Activated naive CD8-positive, alpha-beta T cell treated with anti-CD3 and anti-CD28 coated beads for 36 hours (primary cell): ENCODE measurements around the gene RTN4IP1. TPM values are rescaled to one million over a fixed set of nuclear protein-coding genes. Genes with fewer than 3 reads are reported as not detected.
"Not testable (repeated sequence)": the region's sequence is repeated elsewhere in the genome, so short reads cannot be mapped to it uniquely, and the experiment has no call there.

Experiments used
- DNase-seq: peaks from one replicate; pipeline ENCODE4 v3.0.0; 2021
- H3K27ac Mint-ChIP-seq: one replicate; pipeline ENCODE4 v1.8.0; 2022; ENCODE audit warnings: mild to moderate bottlenecking, moderate library complexity, mixed read lengths
- H3K27me3 Mint-ChIP-seq: one replicate; pipeline ENCODE4 v1.8.0; 2022; ENCODE audit warnings: mild to moderate bottlenecking, mixed read lengths
- H3K36me3 Mint-ChIP-seq: one replicate; pipeline ENCODE4 v1.8.0; 2021; ENCODE audit warnings: mild to moderate bottlenecking, mixed read lengths
- H3K4me1 Mint-ChIP-seq: one replicate; pipeline ENCODE4 v1.8.0; 2021; ENCODE audit warnings: mixed read lengths
- H3K4me3 Mint-ChIP-seq: one replicate; pipeline ENCODE4 v1.8.0; 2022; ENCODE audit warnings: mild to moderate bottlenecking, moderate library complexity, mixed read lengths
- H3K9me3 Mint-ChIP-seq: one replicate; pipeline ENCODE4 v1.8.0; 2022; ENCODE audit warnings: mixed read lengths
- total RNA-seq, 2 experiments: library from RNA; stranded (reverse); gene quantifications; one replicate each; pipeline ENCODE4 v1.2.3, GENCODE V29; 2021

The RTN4IP1 gene
- total RNA-seq, 2 experiments from 2014 or later: 10.9 to 11.4 TPM

DNA sequence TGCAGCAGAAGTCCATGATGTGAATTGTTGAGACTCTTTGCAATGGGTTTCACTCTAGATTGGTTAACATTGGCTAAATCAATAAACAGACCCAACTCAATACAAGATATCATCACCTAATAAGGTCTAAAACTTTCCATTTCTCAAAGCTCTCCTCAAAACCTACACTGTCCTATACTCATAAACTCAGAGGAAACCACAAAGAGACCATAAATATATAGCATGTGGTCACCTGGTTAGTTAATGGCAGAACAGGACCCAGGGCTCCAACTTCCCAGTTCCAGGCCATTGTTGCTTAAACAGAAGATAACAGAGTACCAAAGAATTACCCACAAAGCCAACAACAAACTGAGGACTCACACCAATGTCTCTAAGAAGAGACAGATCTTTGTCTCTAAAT, 12.0 kb downstream of the RTN4IP1 start:
- no peak overlapping the region for H3K27ac Mint-ChIP-seq
- H3K36me3 Mint-ChIP-seq: peaks cover 15% of the 10 kb centered on the region
- H3K4me3 Mint-ChIP-seq: no peak overlapping the region
- peaks cover 16% of the 10 kb centered on the region for H3K4me1 Mint-ChIP-seq
- H3K27me3 Mint-ChIP-seq: no peaks in the 10 kb centered on the region
- no peak for DNase-seq
- no peaks in the 10 kb centered on the region for H3K9me3 Mint-ChIP-seq

GRCh38 chr6:106614592-106615257, 14.6 kb downstream of the RTN4IP1 start:
- peaks cover 16% of the 10 kb centered on the region for H3K4me1 Mint-ChIP-seq
- H3K9me3 Mint-ChIP-seq: no peaks in the 10 kb centered on the region
- no peak overlapping the region for H3K4me3 Mint-ChIP-seq
- peaks cover 11% of the 10 kb centered on the region for H3K36me3 Mint-ChIP-seq
- no peak for DNase-seq
- H3K27ac Mint-ChIP-seq: no peak overlapping the region
- no peaks in the 10 kb centered on the region for H3K27me3 Mint-ChIP-seq

DNA sequence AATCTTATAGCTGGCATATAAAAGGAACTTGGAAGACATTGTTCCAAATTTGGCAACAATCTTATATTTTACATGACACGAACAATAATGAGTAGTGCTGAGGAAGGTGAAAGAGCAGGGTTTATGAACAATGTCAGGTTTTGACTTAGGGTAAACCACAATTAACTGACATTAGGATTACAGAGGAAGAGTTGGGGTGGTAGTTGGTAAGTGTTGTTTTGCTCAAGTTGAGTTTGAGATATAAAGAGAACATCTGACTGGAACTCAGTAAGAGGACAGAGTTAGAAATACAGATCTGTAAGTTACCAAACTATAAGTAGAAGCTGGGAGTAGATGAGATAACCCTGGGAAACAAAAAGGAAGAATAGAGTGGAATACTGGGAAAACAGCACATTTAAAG, 15.1 kb downstream of the RTN4IP1 start:
- Mint-ChIP-seq H3K9me3 (no peaks in the 10 kb centered on the region), H3K27ac (peak overlapping the region; percentile 62), H3K36me3 (peaks cover 11% of the 10 kb centered on the region), H3K27me3 (no peaks in the 10 kb centered on the region), H3K4me3 (no peak overlapping the region), H3K4me1 (peaks cover 16% of the 10 kb centered on the region)
- DNase-seq: no peak

DNA sequence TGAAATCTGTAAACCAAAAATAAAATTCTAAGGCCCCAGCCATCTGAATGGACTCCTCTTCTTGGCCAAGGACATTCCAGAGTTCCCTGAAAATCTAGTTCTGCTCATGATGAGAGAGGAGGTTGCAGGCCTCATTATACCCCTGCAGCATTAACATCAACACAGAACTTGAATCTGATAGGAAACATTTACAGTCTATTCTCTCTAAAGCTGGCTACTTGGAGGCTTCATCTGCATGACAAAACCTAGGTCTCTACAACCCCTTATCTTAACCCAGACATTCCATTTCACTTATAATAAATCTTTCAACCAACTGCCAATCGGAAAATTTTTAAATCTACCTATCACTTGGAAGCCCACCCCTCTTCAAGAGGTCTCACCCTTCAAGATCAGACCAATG, 15.7 kb downstream of the RTN4IP1 start:
- H3K9me3 Mint-ChIP-seq: no peaks in the 10 kb centered on the region
- H3K27ac Mint-ChIP-seq: peak overlapping the region; percentile 2
- H3K27me3 Mint-ChIP-seq: no peaks in the 10 kb centered on the region
- no peak for DNase-seq
- H3K4me1 Mint-ChIP-seq: peaks cover 16% of the 10 kb centered on the region
- no peak overlapping the region for H3K4me3 Mint-ChIP-seq
- peaks cover 11% of the 10 kb centered on the region for H3K36me3 Mint-ChIP-seq

GRCh38 chr6:106612671-106613416, 16.5 kb downstream of the RTN4IP1 start:
- Mint-ChIP-seq H3K4me3 (no peak overlapping the region), H3K36me3 (peaks cover 11% of the 10 kb centered on the region), H3K9me3 (no peaks in the 10 kb centered on the region), H3K27me3 (no peaks in the 10 kb centered on the region), H3K27ac (peak overlapping the region; percentile 69), H3K4me1 (peaks cover 17% of the 10 kb centered on the region)
- no peak for DNase-seq

DNA sequence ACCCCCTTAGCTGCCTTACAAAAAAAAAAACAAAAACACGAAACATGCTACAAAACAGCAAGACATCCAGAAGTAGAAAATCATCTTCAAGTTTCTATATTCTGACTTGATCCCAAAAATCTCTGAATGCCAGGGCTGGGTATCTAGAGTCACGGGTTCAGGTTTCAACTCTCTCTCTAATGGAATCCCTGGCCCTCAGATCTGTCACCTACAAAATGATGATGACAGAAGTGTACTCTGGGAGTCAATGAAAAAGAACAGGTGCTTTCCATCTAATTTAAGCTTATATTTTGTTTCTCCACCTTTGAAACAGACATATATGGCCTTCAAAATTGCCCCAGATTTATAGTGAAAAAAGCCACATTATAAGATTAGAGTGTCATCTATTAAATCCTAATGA, 18.3 kb downstream of the RTN4IP1 start:
- H3K36me3 Mint-ChIP-seq: peaks cover 13% of the 10 kb centered on the region

DNA sequence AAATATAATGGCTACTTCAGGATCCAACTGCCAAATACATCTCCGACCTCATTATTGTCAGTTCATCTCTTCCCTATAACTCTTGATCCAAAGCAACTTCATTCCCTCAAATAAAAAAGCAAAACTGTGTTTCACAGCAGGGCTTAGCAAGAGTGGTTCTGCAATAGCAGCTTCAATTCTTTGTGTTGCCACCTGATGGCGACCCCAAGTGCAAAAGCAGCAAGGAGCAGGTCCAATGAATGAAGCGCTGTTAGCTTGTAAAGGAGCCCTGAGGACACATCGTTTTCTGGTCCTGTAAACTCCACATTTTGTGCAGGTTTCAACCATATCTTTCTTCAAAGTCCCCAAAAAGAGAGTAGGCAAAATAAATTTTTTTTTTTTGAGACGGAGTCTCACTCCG, 19.6 kb downstream of the RTN4IP1 start:
- peaks cover 13% of the 10 kb centered on the region for H3K36me3 Mint-ChIP-seq
- peak; percentile 3 for DNase-seq
- no peak overlapping the region for H3K27ac Mint-ChIP-seq
- no peaks in the 10 kb centered on the region for H3K27me3 Mint-ChIP-seq
- no peaks in the 10 kb centered on the region for H3K9me3 Mint-ChIP-seq
- no peak overlapping the region for H3K4me3 Mint-ChIP-seq
- peaks cover 17% of the 10 kb centered on the region for H3K4me1 Mint-ChIP-seq

More for the DNA sequence above, 18.3 kb downstream of the RTN4IP1 start:
- no peak overlapping the region for H3K4me3 Mint-ChIP-seq
- no peaks in the 10 kb centered on the region for H3K9me3 Mint-ChIP-seq
- no peak overlapping the region for H3K27ac Mint-ChIP-seq
- no peak for DNase-seq
- peaks cover 17% of the 10 kb centered on the region for H3K4me1 Mint-ChIP-seq
- H3K27me3 Mint-ChIP-seq: no peaks in the 10 kb centered on the region

DNA sequence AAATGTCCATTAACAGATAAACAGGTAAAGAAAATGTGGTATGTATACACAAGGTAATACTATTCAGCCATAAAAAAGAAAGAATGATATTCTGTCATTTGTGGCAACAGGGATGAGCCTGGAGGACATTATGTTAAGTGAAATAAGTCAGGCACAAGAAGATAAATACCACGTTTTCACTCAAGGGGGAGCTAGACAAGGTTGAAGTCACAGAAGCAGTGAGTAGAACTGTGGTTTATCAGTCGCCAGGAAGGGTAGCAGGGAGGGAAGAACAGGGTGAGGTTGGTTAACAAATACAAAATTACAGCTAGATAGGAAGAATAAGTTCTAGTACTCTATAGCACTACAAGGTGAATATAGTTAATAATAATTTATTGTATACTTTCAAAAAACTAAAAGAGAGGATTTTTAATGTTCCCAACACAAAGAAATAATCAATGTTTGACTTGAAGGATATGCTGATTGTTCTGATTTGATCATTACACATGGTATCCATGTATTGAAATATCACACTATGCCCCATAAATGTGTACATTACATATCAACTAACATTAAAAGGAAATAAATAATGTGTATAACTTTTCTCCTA, 21.1 kb downstream of the RTN4IP1 start:
- Mint-ChIP-seq H3K4me3 (no peak overlapping the region), H3K27me3 (no peaks in the 10 kb centered on the region), H3K9me3 (no peaks in the 10 kb centered on the region), H3K4me1 (peaks cover 9% of the 10 kb centered on the region), H3K27ac (no peak overlapping the region), H3K36me3 (peaks cover 8% of the 10 kb centered on the region)
- no peak for DNase-seq

GRCh38 chr6:106600329-106600728, 29.0 kb downstream of the RTN4IP1 start:
- H3K27ac Mint-ChIP-seq: no peak overlapping the region
- H3K4me3 Mint-ChIP-seq: no peak overlapping the region
- H3K27me3 Mint-ChIP-seq: no peaks in the 10 kb centered on the region
- H3K9me3 Mint-ChIP-seq: peaks cover 2% of the 10 kb centered on the region
- H3K36me3 Mint-ChIP-seq: peaks cover 18% of the 10 kb centered on the region
- no peak for DNase-seq
- no peaks in the 10 kb centered on the region for H3K4me1 Mint-ChIP-seq

DNA sequence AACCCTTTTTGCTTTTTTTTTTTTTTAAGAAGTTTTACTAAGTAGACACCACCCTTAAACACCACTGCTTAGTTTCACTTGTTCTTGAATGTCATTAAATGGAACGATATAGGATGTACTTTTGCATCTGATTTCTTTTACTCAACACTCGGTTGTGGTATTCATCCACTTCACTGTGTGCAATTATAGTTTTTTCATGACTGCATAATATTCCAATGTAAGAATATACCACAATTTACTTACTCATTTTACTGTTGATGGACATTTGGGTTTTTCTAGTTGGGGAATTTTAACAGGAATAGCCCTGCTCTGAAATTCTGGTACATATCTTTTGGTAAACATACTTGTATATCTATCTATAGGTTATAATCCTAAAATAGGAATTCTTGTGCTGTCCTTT, 29.9 kb downstream of the RTN4IP1 start:
- no peak overlapping the region for H3K4me3 Mint-ChIP-seq
- DNase-seq: no peak
- peaks cover 18% of the 10 kb centered on the region for H3K36me3 Mint-ChIP-seq
- peaks cover 2% of the 10 kb centered on the region for H3K9me3 Mint-ChIP-seq
- H3K4me1 Mint-ChIP-seq: no peaks in the 10 kb centered on the region
- no peaks in the 10 kb centered on the region for H3K27me3 Mint-ChIP-seq
- no peak overlapping the region for H3K27ac Mint-ChIP-seq

- no peaks in the 10 kb centered on the region for H3K9me3 Mint-ChIP-seq
- H3K27ac Mint-ChIP-seq: no peak overlapping the region
- H3K4me3 Mint-ChIP-seq: no peak overlapping the region
- peaks cover 1% of the 10 kb centered on the region for H3K36me3 Mint-ChIP-seq
- H3K4me1 Mint-ChIP-seq: no peaks in the 10 kb centered on the region
- no peaks in the 10 kb centered on the region for H3K27me3 Mint-ChIP-seq
- DNase-seq: no peak
These were observed 38.0 kb downstream of the RTN4IP1 start for GRCh38 chr6:106591111-106591825.

GRCh38 chr6:106588937-106589336, 40.4 kb downstream of the RTN4IP1 start:
- not testable (repeated sequence) for H3K9me3 Mint-ChIP-seq, DNase-seq, H3K27ac Mint-ChIP-seq, H3K27me3 Mint-ChIP-seq, H3K36me3 Mint-ChIP-seq, H3K4me3 Mint-ChIP-seq, H3K4me1 Mint-ChIP-seq

- H3K4me3 Mint-ChIP-seq: no peak overlapping the region
- no peak overlapping the region for H3K27ac Mint-ChIP-seq
- no peaks in the 10 kb centered on the region for H3K27me3 Mint-ChIP-seq
- no peak for DNase-seq
- no peaks in the 10 kb centered on the region for H3K4me1 Mint-ChIP-seq
- peaks cover 1% of the 10 kb centered on the region for H3K36me3 Mint-ChIP-seq
- H3K9me3 Mint-ChIP-seq: no peaks in the 10 kb centered on the region
These were observed 42.4 kb downstream of the RTN4IP1 start for GRCh38 chr6:106586815-106587415.

DNA sequence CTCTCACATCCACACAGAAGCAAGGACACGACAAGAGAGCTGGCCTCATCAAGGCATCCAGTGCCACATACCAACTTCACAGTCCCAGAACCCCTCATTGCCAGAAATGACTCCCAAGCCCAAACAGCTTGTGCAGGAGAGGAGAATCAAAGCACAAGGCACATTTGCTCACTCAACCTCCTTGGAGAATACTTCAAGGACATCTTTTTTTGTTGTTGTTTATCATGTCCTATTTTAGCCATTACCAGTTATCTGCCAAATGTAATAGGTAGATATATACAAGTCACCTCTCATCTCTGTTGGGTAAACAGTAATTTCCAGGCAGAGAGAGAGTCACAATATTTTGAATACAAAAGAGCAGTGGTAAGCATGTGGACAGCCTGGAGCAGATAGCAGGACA, 47.8 kb downstream of the RTN4IP1 start:
- no peak for DNase-seq
- Mint-ChIP-seq H3K27me3 (no peaks in the 10 kb centered on the region), H3K4me3 (no peak overlapping the region), H3K9me3 (no peaks in the 10 kb centered on the region), H3K36me3 (no peaks in the 10 kb centered on the region), H3K4me1 (no peaks in the 10 kb centered on the region), H3K27ac (no peak overlapping the region)

DNA sequence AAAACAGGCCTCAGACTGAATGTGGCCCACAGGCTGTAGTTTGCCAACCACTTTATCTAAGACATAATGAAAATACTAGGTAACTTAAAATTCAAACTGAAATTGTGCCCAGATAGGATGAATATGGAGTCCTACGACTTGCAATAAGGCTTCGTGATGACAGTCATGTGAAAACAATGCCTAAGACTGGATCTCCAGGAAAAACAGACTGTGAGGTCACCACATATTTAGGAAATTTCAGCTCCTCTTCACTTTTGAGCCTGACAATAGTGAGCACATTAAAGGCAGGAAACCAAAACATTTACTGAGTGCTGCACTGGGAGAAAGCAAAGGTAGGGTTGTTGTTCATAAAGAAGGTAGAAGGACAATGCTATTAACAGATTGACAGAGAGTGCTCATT, 50.0 kb downstream of the RTN4IP1 start:
- no peak for DNase-seq
- Mint-ChIP-seq H3K27ac (no peak overlapping the region), H3K4me1 (peaks cover 5% of the 10 kb centered on the region), H3K9me3 (no peaks in the 10 kb centered on the region), H3K27me3 (no peaks in the 10 kb centered on the region), H3K36me3 (no peaks in the 10 kb centered on the region), H3K4me3 (no peak overlapping the region)
